Lower lobe of right lung (tissue), 2 donors: ENCODE results near the gene LRIG1. TPM values are rescaled to one million over a fixed set of nuclear protein-coding genes. Genes with fewer than 3 reads are reported as not detected.

Experiments used
- ATAC-seq, 2 donors: fragments of 200-7000 bp; cut with Tn5 transposase; one replicate each; pipeline ENCODE4 v1.9.1; 2020 to 2022; ENCODE audit warnings: mild to moderate bottlenecking in 2 of 2, moderate library complexity in 2 of 2
- DNase-seq: peaks from one replicate; pipeline ENCODE4 v3.0.0-alpha.2; 2020
- H3K27ac ChIP-seq: fragments of 200-600 bp; one replicate; pipeline ENCODE4 v1.8.0; 2022
- H3K27me3 ChIP-seq: fragments of 200-600 bp; one replicate; pipeline ENCODE4 v1.8.0; 2022; ENCODE audit warnings: low read depth
- H3K36me3 ChIP-seq: fragments of 200-600 bp; one replicate; pipeline ENCODE4 v1.8.0; 2022; ENCODE audit warnings: mild to moderate bottlenecking
- H3K4me1 ChIP-seq: fragments of 200-600 bp; one replicate; pipeline ENCODE4 v1.8.0; 2022
- H3K4me3 ChIP-seq: fragments of 200-600 bp; one replicate; pipeline ENCODE4 v1.8.0; 2022; ENCODE audit warnings: mild to moderate bottlenecking
- H3K9me3 ChIP-seq: fragments of 200-600 bp; one replicate; pipeline ENCODE4 v1.8.0; 2022
- CTCF ChIP-seq: fragments of 200-600 bp; IDR thresholded peaks from one replicate; pipeline ENCODE4 v1.8.0; 2022; ENCODE audit warnings: antibody characterized with exemption, mild to moderate bottlenecking
- intact Hi-C: fragments of 100-400 bp; cut with DNase I; formaldehyde crosslinking; loops from one replicate; pipeline ENCODE4 v1.11.0; 2022
- total RNA-seq: library from RNA; stranded (reverse); fragmentation: NEBNext Ultra II Directional; extraction: Animal tissue kit (Norgen Biotek cat#: 25700); gene quantifications from one replicate; pipeline ENCODE4 v1.2.1, GENCODE V29; 2021
- donor health status: DM: no; HTN: yes; CAD: no; lungs with severe emphysema.

The LRIG1 gene
- total RNA-seq, 1 donor from 2014 or later, result 54.2 TPM

DNA sequence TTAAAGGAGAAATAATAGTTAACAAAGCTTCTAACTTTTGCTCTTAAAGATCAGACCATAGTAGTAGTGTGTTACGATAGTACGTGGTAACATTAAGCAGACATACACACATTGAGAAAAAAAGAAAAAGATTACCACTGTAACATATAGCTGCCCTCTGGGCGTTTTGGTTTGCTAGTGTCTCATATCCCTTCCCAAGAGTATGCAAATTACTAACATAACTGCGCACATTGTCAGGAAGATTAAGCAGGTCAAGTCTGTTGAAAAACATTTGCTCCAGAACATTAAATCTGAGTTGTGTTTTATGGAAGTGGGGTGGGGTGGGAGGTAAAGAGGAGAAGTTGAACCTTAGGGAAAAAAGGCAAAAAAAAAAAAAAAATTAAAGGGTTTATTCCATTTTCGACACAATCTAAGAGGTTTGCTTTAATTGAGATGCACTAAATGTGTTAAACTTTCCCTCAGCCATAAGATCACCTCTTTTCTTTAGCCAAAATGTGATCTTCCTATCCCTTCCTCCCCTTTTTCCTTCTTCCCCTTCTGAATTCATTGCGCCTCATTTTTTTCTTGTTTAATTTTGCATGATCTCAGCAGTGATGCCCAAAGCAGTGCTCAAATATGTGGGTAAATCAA, 1.5 kb upstream of the LRIG1 start:
- TF ChIP-seq CTCF, result no peak
- H3K27me3 ChIP-seq, result no peaks in the 10 kb centered on the region
- H3K36me3 ChIP-seq, result no peaks in the 10 kb centered on the region
- H3K4me3 ChIP-seq, result no peak overlapping the region
- no peak overlapping the region for H3K27ac ChIP-seq
- H3K4me1 ChIP-seq, result peaks cover 28% of the 10 kb centered on the region
- ATAC-seq, result no peak
- H3K9me3 ChIP-seq, result no peaks in the 10 kb centered on the region
- intact Hi-C loops, result no loop called here
- no peak for DNase-seq

- Histone ChIP-seq H3K36me3 (no peaks in the 10 kb centered on the region), H3K4me3 (peak overlapping the region; percentile 88), H3K4me1 (peaks cover 35% of the 10 kb centered on the region), H3K27ac (no peak overlapping the region), H3K27me3 (no peaks in the 10 kb centered on the region), H3K9me3 (no peaks in the 10 kb centered on the region)
- intact Hi-C loops, result no loop called here
- ATAC-seq (no peak), DNase-seq (no peak)
- no peak for TF ChIP-seq CTCF
These were observed 842 bp upstream of the LRIG1 start for GRCh38 chr3:66501483-66502244.

GRCh38 chr3:66499881-66500575, 794 bp downstream of the LRIG1 start:
- ATAC-seq (peak; percentile 5 to 26), DNase-seq (peak; percentile 63)
- Histone ChIP-seq H3K36me3 (no peaks in the 10 kb centered on the region), H3K9me3 (no peaks in the 10 kb centered on the region), H3K27ac (peak overlapping the region; percentile 90), H3K27me3 (no peaks in the 10 kb centered on the region), H3K4me3 (peak overlapping the region; percentile 88), H3K4me1 (peaks cover 50% of the 10 kb centered on the region)
- intact Hi-C loops, result no loop called here
- TF ChIP-seq CTCF, result no peak

- TF ChIP-seq CTCF, result no peak
- no peak for ATAC-seq
- H3K27ac ChIP-seq, result peak overlapping the region; percentile 90
- no peaks in the 10 kb centered on the region for H3K9me3 ChIP-seq
- intact Hi-C loops, result no loop called here
- no peak for DNase-seq
- peaks cover 61% of the 10 kb centered on the region for H3K4me1 ChIP-seq
- peak overlapping the region; percentile 88 for H3K4me3 ChIP-seq
- no peaks in the 10 kb centered on the region for H3K36me3 ChIP-seq
- no peaks in the 10 kb centered on the region for H3K27me3 ChIP-seq
These were observed 1.9 kb downstream of the LRIG1 start for GRCh38 chr3:66498687-66499621.
